GM23338 (cell line): ENCODE measurements around the gene MSH3.

Experiments used
- CREB1 ChIP-seq: fragments of 250-450 bp; sonication (Bioruptor Pico); IDR thresholded peaks from 2 replicates; pipeline ENCODE4 v1.5.0; 2020; ENCODE audit warnings: low read depth, mild to moderate bottlenecking, moderate library complexity
- EZH2 ChIP-seq: fragments of 200-600 bp; sonication (generic); IDR thresholded peaks from one replicate; pipeline ENCODE4 v1.8.0; 2017; ENCODE audit warnings: antibody characterized with exemption, mild to moderate bottlenecking, low read depth; ENCODE audit not compliant: unreplicated experiment
- EZH2phosphoT487 ChIP-seq: fragments of 200-600 bp; sonication (generic); IDR thresholded peaks from one replicate; pipeline ENCODE4 v1.8.1; 2018; ENCODE audit warnings: antibody characterized with exemption; ENCODE audit not compliant: unreplicated experiment
- JUNB ChIP-seq: IDR thresholded peaks from one replicate; pipeline ENCODE4 v1.6.1; 2016; ENCODE audit warnings: antibody characterized with exemption; ENCODE audit not compliant: unreplicated experiment
- NANOG ChIP-seq: IDR thresholded peaks from 2 replicates; pipeline ENCODE4 v1.6.1; 2016; ENCODE audit warnings: antibody characterized with exemption, borderline replicate concordance
- POLR2AphosphoS5 ChIP-seq: IDR thresholded peaks from 2 replicates; pipeline ENCODE4 v1.6.1; 2016; ENCODE audit warnings: antibody characterized with exemption, low read depth
- ZNF114 ChIP-seq: fragments of 250-450 bp; sonication (Bioruptor Pico); IDR thresholded peaks from 2 replicates; pipeline ENCODE4 v1.5.0; 2020; ENCODE audit warnings: mild to moderate bottlenecking, moderate library complexity
- TF ChIP-seq, protein P1 (sequence below), 2 experiments: fragments of 200-600 bp in 1 of 2; sonication (generic) in 1 of 2; conservative IDR thresholded peaks; 2 replicates each; pipeline versions ENCODE4 v1.5.1 to v1.6.1; 2016 to 2017; ENCODE audit warnings: antibody characterized with exemption in 2 of 2, low read depth in 2 of 2, mild to moderate bottlenecking in 2 of 2, moderate library complexity in 1 of 2
- TF ChIP-seq, protein P2 (sequence below): IDR thresholded peaks from one replicate; pipeline ENCODE4 v1.6.1; 2018; ENCODE audit warnings: antibody characterized with exemption; ENCODE audit not compliant: unreplicated experiment
- TF ChIP-seq, protein P3 (sequence below): IDR thresholded peaks from 2 replicates; pipeline ENCODE4 v1.6.1; 2016; ENCODE audit warnings: antibody characterized with exemption
- TF ChIP-seq, protein P4 (sequence below): fragments of 250-450 bp; sonication (Bioruptor Pico); IDR thresholded peaks from 2 replicates; pipeline ENCODE4 v1.5.0; 2020; ENCODE audit warnings: mild to moderate bottlenecking, moderate library complexity

DNA sequence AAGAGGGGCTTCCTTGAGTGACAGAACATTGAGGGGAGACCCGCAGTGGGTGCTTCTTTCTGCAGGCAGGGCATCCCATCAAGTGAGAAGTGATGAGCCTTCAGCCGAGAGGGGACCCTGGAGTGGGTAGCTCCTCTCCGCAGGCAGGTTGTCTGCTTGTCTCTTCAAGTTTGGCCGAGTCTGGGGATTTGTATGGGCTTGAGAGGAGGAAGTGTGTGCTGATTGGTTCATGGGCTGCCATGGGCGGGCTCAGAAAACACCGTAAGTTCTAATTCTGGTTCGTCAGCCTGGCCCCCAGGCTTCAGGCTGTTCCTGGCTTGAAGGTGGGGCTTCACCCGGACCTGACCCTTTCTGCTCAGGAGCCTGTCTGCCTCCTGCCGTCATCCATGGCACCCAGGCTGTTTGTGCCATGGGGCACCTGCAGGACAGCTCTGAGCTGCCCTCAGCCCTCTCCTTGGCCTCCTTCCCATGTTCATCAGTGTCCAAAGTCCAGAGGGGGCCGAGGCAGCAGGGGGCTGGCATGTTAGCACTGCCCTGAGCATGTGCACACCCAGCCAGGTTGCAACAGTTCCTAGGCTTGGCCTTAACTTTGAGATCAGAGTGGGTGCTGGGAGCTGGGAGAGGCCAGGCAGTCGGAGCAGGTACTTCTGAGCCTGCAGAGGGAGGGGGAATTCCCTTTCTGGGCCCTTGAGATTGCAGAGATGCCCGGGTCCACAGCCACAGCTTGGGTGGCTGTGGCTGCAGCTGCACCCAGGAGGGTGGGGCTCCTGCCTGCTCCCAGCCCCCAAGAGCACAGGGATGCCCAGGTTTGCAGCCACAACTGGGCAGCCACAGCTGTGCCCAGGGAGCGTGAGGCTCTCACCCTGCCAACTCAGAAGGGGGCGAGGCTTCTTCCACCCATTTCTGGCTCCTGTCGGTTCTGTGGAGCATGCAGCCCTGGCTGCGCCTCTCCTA, 13.8 kb downstream of the MSH3 start:
- TF ChIP-seq, protein P1, sequence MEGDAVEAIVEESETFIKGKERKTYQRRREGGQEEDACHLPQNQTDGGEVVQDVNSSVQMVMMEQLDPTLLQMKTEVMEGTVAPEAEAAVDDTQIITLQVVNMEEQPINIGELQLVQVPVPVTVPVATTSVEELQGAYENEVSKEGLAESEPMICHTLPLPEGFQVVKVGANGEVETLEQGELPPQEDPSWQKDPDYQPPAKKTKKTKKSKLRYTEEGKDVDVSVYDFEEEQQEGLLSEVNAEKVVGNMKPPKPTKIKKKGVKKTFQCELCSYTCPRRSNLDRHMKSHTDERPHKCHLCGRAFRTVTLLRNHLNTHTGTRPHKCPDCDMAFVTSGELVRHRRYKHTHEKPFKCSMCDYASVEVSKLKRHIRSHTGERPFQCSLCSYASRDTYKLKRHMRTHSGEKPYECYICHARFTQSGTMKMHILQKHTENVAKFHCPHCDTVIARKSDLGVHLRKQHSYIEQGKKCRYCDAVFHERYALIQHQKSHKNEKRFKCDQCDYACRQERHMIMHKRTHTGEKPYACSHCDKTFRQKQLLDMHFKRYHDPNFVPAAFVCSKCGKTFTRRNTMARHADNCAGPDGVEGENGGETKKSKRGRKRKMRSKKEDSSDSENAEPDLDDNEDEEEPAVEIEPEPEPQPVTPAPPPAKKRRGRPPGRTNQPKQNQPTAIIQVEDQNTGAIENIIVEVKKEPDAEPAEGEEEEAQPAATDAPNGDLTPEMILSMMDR (conservative IDR thresholded peaks at IDR 0.05; ENCODE audit: low read depth in 2 of 2): no peak
- TF ChIP-seq POLR2AphosphoS5 (no peak), EZH2 (no peak), EZH2phosphoT487 (no peak), ZNF114 (CRISPR knock-in tag) (no peak), JUNB (no peak), CREB1 (CRISPR knock-in tag) (no peak), NANOG (no peak)
- TF ChIP-seq, protein P2, sequence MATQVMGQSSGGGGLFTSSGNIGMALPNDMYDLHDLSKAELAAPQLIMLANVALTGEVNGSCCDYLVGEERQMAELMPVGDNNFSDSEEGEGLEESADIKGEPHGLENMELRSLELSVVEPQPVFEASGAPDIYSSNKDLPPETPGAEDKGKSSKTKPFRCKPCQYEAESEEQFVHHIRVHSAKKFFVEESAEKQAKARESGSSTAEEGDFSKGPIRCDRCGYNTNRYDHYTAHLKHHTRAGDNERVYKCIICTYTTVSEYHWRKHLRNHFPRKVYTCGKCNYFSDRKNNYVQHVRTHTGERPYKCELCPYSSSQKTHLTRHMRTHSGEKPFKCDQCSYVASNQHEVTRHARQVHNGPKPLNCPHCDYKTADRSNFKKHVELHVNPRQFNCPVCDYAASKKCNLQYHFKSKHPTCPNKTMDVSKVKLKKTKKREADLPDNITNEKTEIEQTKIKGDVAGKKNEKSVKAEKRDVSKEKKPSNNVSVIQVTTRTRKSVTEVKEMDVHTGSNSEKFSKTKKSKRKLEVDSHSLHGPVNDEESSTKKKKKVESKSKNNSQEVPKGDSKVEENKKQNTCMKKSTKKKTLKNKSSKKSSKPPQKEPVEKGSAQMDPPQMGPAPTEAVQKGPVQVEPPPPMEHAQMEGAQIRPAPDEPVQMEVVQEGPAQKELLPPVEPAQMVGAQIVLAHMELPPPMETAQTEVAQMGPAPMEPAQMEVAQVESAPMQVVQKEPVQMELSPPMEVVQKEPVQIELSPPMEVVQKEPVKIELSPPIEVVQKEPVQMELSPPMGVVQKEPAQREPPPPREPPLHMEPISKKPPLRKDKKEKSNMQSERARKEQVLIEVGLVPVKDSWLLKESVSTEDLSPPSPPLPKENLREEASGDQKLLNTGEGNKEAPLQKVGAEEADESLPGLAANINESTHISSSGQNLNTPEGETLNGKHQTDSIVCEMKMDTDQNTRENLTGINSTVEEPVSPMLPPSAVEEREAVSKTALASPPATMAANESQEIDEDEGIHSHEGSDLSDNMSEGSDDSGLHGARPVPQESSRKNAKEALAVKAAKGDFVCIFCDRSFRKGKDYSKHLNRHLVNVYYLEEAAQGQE: no peak
- TF ChIP-seq, protein P3, sequence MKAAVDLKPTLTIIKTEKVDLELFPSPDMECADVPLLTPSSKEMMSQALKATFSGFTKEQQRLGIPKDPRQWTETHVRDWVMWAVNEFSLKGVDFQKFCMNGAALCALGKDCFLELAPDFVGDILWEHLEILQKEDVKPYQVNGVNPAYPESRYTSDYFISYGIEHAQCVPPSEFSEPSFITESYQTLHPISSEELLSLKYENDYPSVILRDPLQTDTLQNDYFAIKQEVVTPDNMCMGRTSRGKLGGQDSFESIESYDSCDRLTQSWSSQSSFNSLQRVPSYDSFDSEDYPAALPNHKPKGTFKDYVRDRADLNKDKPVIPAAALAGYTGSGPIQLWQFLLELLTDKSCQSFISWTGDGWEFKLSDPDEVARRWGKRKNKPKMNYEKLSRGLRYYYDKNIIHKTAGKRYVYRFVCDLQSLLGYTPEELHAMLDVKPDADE: no peak
- TF ChIP-seq, protein P4, sequence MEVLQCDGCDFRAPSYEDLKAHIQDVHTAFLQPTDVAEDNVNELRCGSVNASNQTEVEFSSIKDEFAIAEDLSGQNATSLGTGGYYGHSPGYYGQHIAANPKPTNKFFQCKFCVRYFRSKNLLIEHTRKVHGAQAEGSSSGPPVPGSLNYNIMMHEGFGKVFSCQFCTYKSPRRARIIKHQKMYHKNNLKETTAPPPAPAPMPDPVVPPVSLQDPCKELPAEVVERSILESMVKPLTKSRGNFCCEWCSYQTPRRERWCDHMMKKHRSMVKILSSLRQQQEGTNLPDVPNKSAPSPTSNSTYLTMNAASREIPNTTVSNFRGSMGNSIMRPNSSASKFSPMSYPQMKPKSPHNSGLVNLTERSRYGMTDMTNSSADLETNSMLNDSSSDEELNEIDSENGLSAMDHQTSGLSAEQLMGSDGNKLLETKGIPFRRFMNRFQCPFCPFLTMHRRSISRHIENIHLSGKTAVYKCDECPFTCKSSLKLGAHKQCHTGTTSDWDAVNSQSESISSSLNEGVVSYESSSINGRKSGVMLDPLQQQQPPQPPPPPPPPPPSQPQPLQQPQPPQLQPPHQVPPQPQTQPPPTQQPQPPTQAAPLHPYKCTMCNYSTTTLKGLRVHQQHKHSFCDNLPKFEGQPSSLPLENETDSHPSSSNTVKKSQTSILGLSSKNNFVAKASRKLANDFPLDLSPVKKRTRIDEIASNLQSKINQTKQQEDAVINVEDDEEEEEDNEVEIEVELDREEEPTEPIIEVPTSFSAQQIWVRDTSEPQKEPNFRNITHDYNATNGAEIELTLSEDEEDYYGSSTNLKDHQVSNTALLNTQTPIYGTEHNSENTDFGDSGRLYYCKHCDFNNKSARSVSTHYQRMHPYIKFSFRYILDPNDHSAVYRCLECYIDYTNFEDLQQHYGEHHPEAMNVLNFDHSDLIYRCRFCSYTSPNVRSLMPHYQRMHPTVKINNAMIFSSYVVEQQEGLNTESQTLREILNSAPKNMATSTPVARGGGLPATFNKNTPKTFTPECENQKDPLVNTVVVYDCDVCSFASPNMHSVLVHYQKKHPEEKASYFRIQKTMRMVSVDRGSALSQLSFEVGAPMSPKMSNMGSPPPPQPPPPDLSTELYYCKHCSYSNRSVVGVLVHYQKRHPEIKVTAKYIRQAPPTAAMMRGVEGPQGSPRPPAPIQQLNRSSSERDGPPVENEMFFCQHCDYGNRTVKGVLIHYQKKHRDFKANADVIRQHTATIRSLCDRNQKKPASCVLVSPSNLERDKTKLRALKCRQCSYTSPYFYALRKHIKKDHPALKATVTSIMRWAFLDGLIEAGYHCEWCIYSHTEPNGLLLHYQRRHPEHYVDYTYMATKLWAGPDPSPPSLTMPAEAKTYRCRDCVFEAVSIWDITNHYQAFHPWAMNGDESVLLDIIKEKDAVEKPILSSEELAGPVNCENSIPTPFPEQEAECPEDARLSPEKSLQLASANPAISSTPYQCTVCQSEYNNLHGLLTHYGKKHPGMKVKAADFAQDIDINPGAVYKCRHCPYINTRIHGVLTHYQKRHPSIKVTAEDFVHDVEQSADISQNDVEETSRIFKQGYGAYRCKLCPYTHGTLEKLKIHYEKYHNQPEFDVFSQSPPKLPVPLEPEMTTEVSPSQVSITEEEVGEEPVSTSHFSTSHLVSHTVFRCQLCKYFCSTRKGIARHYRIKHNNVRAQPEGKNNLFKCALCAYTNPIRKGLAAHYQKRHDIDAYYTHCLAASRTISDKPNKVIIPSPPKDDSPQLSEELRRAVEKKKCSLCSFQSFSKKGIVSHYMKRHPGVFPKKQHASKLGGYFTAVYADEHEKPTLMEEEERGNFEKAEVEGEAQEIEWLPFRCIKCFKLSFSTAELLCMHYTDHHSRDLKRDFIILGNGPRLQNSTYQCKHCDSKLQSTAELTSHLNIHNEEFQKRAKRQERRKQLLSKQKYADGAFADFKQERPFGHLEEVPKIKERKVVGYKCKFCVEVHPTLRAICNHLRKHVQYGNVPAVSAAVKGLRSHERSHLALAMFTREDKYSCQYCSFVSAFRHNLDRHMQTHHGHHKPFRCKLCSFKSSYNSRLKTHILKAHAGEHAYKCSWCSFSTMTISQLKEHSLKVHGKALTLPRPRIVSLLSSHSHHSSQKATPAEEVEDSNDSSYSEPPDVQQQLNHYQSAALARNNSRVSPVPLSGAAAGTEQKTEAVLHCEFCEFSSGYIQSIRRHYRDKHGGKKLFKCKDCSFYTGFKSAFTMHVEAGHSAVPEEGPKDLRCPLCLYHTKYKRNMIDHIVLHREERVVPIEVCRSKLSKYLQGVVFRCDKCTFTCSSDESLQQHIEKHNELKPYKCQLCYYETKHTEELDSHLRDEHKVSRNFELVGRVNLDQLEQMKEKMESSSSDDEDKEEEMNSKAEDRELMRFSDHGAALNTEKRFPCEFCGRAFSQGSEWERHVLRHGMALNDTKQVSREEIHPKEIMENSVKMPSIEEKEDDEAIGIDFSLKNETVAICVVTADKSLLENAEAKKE: no peak
